Activated CD8-positive, alpha-beta memory T cell treated with anti-CD3 and anti-CD28 coated beads for 36 hours (primary cell): ENCODE results near the gene ANKRD49. TPM values are rescaled to one million over a fixed set of nuclear protein-coding genes. Genes with fewer than 3 reads are reported as not detected.
"Not testable (repeated sequence)": the region's sequence is repeated elsewhere in the genome, so short reads cannot be mapped to it uniquely, and the experiment has no call there.

Experiments
- CTCF ChIA-PET: fragments of 350-600 bp; sonication (Branson Sonifier 250); formaldehyde crosslinking; loops from one replicate; lab custom pipeline; 2021; ENCODE audit warnings: antibody characterized with exemption; lab: Charles Lee
- POLR2A ChIA-PET: fragments of 350-600 bp; sonication (Branson Sonifier 250); formaldehyde crosslinking; loops from one replicate; lab custom pipeline; 2021; ENCODE audit warnings: antibody characterized with exemption; lab: Charles Lee
- total RNA-seq, 2 experiments: library from RNA; stranded (reverse); gene quantifications; one replicate each; pipeline ENCODE4 v1.2.3, GENCODE V29; 2021

Gene ANKRD49
- total RNA-seq, 2 experiments from 2014 or later, result 16.5 to 18.3 TPM

GRCh38 chr11:94501522-94501921, 7.7 kb downstream of the ANKRD49 start:
- CTCF ChIA-PET, result interaction anchor here (1.2 kb wide), 1 partner anchor 8 kb away, joined by 3 read pairs; the partner anchor contains the start of gene MRE11
- POLR2A ChIA-PET, result no interaction called here

GRCh38 chr11:94504689-94505293, 11.0 kb downstream of the ANKRD49 start:
- POLR2A ChIA-PET, result no interaction called here
- CTCF ChIA-PET, result interaction anchor here (1.3 to 1.8 kb wide), 2 partner anchors 12 to 609 kb away, joined by 3 to 4 read pairs; no protein-coding TSS in a partner anchor

DNA sequence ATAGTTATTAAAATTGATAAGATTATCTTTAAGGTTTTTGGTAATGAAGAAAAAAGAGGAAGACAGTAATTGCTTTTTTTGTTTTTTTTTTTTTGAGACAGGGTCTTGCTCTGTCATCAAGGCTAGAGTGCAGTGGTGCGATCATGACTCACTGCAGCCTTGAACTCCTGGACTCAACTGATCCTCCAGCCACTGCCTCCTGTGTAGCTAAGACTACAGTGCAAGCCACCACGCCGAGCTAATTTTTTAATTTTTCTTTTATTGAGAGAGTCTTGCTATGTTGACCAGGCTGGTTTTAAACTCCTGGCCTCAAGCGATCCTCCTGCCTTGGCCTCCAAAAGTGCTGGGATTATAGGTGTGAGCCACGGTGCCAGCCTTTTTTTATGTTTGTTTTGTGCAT, 12.7 kb downstream of the ANKRD49 start:
- POLR2A ChIA-PET, CTCF ChIA-PET: not testable (repeated sequence)

GRCh38 chr11:94507485-94507884, 13.7 kb downstream of the ANKRD49 start:
- ChIA-PET CTCF (interaction anchor here (0.6 kb wide), 1 partner anchor 15 kb away, joined by 3 read pairs; no protein-coding TSS in a partner anchor), POLR2A (no interaction called here)

- POLR2A ChIA-PET, result interaction anchor here (0.6 kb wide), 1 partner anchor 18 kb away, joined by 3 read pairs; no protein-coding TSS in a partner anchor
Observed at GRCh38 chr11:94511932-94512781, 18.4 kb downstream of the ANKRD49 start, which contains the start of gene C11orf97. Gene C11orf97, plus strand, starts transcription at chr11:94512461. Its CDS starts 68 bp downstream, at chr11:94512529.

DNA sequence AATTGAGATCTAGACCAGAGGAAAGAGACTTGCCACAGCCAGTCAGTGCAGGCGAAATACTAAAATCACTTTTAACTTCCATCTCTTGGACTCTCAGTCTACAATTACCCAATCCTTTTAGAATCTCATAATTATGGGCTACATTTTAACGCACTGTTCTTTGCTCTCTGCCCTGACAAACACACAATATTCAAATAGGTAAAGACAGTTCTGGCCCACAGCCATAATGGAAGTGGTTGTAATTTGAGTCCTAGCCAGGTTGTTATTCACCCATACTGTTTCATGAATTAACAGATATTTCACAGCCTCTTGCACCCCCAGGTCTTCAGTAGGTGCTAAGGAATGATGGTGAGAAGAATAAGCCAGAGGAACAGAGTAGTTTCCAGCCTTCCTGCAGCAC, 19.3 kb downstream of the ANKRD49 start:
- CTCF ChIA-PET, result no interaction called here
- POLR2A ChIA-PET, result no interaction called here

More at GRCh38 chr11:94511932-94512781, 18.4 kb downstream of the ANKRD49 start, which contains the start of gene C11orf97:
- CTCF ChIA-PET, result interaction anchor here (0.6 to 1.0 kb wide), 2 partner anchors 8 to 1333 kb away, joined by 3 read pairs; no protein-coding TSS in a partner anchor

DNA sequence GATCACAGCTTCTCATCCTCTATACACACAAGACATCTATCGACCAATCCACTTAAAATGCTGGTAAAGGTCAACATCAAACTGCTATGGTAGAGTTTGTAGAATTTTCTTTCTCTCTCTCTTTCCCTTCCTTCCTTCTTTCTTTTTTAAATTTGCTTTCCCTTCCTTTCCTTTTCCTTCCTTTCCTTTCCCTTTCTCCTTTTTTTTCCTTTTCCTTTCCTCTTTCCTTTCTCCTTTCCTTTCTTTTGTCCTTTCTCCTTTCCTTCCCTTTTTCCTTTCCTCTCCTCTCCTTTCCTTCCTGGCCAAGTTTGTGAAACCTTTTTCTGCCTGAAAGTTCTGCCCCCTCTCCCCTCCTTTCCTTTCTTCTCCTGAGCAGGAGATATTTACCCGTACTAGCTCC, 21.6 kb downstream of the ANKRD49 start:
- CTCF ChIA-PET, result no interaction called here

GRCh38 chr11:94516725-94517124, 22.9 kb downstream of the ANKRD49 start:
- ChIA-PET CTCF (interaction anchor here (1.1 kb wide), 1 partner anchor 12 kb away, joined by 3 read pairs; no protein-coding TSS in a partner anchor), POLR2A (no interaction called here)

More for the DNA sequence above, 21.6 kb downstream of the ANKRD49 start:
- POLR2A ChIA-PET, result no interaction called here

DNA sequence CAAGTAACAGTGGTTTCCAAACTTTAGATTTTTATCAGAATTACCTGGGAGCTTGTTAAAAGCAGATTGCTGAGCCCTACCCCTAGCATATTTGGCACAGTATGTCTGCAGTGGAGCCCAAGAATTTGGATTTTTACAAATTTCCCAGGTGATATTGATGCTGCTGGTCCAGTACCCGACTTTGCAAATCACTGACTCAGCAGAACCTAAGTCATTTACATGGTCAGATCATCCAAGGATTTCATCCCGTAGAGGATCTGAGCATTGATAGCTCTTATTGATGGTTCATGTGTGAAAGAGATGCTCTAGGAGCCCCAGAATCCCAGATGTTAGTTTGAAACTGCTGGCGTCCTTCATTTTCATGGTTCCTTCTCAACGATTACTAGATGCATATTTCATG, 24.5 kb downstream of the ANKRD49 start:
- ChIA-PET POLR2A (no interaction called here), CTCF (no interaction called here)

DNA sequence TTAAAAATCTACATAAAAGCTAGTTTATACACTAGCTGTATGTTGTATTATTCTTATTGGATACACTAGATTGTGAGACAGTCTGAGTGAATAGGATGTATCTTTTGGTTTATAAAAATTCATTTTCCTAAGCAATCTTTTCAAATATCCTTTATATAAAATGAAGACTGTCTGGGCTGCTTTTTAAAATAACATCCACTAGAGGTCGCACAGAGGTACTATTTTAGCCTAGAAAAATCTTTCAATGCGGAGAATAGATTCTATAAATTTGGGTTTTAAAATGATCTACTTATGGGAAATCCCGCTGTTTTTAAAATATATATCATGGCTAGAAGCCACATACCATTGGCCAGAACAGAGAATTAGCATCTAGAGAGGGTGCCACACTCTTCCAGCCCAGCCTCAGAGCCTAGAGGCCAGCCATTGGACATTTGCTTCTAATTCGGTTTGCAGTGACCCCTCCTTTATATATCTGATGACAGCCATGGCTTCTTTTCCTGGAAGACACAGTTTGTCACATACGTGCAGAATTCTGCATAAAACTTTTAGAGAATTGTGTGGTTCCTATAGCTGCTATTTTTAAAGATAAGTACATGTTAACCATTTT, 25.8 kb downstream of the ANKRD49 start:
- CTCF ChIA-PET, result interaction anchor here (0.6 kb wide), 1 partner anchor 205 kb away, joined by 4 read pairs; no protein-coding TSS in a partner anchor
- POLR2A ChIA-PET, result no interaction called here

DNA sequence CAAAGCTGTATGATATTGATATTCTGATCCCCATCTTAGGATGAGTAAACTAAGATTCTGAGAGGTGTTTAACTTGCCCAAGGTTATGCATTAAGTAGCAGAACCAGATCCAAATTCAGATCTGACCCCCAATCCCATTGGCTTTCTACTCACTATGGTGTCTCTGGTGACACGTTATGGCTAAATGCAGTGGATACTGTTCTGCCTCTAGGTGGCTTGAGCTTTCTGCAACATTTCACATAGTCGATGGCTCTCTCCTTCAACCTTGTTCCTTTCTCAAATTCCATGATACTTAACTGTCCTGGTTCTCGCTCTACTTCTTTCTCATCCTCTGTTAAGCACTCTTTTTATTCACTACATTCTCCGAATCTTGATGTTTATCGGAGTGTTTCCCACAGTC, 27.9 kb downstream of the ANKRD49 start:
- CTCF ChIA-PET, result no interaction called here
- POLR2A ChIA-PET, result no interaction called here

DNA sequence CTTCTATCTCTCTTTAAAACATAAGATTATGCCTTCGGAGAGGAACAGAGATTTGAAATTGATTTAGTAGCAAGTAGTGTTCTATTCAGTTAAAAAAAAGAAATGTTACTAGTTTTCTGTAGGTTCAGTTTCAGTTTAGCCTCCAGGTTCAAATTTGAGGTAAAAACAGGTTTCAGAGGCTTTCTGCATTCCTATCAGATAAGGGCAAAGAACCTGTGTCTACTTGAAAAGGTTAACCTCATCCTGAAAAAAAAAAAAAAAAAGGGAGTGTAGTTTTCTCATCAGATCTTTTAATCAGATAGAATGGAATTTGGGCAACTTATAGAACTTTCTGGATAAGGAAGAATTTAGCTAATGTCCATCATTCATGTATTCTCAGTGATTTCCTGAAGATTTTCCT, 30.6 kb downstream of the ANKRD49 start:
- POLR2A ChIA-PET, result no interaction called here
- CTCF ChIA-PET, result interaction anchor here (0.6 kb wide), 1 partner anchor 593 kb away, joined by 4 read pairs; no protein-coding TSS in a partner anchor

DNA sequence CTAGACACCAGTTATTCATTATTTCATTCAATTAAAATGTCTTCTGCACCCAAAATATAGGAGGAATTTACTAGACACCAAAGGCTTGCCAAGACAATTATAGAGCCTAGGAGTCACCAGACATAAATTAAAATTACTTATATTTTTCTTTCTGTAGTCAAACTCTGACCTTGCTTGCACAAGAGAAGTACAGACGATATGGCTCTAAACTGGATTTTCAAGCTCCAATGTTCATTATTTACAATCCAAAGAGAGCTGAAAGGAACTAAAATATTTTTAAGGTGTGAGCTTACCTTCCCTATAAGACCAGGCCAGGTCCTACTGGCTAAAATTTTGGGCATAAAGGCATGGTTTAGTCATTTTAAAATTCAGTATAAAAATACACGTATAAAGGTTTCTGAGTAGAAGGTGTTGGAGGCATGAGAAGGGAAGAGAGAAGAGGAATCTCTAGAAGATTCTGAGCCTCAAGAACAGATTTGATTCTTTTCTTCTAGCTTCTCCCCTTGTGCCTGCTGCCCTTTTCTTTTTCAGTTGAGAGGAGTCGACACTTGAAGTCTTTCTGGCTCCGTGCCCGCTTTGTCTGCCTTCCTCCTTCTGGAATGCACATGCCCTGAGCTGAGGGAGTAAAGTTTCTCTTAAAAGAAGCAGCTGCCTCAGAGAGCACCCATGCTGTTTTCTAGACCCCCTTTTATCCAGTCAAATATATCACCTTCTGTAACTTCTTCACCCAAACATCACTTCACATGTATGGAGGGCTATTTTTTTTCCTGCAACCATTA, 32.0 kb downstream of the ANKRD49 start:
- POLR2A ChIA-PET, result no interaction called here
- CTCF ChIA-PET, result no interaction called here

DNA sequence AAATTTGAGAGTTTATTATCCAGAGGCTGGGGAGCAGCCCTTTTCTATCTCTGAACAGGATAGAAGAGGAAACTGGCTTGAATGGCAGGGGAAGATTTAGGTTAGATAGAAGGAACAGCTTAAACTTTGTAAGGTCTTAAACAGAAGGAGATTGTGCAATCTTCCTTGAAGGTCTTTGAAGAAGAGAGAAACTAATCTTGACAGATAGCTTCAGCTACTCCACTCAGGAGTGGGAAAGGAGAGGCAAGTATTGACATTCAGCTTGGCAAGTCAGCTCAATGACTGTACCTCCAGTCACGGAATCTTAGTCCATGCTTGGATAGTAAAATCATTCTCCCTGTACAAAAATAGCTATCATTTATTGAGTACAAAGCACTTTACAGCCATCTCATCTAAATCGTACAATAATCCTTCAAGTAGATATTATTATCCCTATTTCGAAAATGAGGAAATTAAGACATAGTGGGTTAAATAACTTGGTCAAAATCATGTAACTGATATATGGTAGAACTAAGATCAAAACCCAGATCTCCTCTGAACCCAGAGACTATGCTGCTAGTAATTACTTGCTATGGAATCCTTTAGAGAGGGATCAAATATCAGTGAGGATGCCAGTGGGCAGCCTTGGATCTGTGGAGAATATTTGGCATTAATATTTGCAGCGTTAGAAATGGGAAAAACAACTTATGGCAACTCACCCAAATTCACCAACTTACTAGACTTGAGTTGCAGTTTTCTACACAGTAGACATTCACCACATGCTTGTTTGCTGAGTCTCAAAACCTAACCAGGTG, 33.1 kb downstream of the ANKRD49 start:
- CTCF ChIA-PET, result interaction anchor here (0.7 kb wide), 1 partner anchor 13 kb away, joined by 3 read pairs; no protein-coding TSS in a partner anchor
- POLR2A ChIA-PET, result no interaction called here

DNA sequence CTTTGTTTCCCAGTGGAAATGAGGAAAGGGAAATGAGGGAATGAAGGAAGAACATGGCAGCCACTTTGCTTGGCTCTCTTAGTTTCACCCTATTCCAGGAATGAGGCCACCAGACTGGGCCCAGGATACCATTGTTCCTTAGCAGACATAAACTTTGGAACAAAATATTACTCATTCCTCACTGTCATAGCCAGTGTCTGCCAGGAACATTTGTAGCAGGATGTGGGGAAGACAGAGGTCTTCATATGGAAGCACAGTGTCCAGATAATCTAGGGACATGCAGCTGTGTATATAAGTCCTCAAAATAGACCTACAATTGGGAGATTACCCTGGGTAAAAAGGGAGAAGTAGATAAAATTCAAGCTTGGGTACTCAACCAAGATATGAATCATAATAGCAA, 34.8 kb downstream of the ANKRD49 start:
- POLR2A ChIA-PET, result no interaction called here
- CTCF ChIA-PET, result no interaction called here

DNA sequence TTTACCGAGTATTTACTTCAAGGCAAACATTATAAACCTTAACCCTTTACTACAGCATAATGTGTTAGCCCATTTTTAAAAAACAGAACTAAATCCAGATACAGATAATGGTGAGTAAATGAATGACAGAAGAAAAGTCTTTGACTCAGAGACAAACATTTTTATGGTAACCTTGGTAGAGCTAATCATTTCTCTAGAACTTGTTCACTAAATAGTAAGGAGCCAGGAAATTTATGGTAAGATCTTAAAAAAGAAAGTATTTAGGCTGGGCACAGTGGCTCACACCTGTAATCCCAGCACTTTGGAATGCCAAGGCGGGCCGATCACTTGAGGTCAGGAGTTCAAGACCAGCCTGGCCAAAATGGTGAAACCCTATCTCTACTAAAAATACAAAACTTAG, 38.4 kb downstream of the ANKRD49 start:
- CTCF ChIA-PET, result no interaction called here

DNA sequence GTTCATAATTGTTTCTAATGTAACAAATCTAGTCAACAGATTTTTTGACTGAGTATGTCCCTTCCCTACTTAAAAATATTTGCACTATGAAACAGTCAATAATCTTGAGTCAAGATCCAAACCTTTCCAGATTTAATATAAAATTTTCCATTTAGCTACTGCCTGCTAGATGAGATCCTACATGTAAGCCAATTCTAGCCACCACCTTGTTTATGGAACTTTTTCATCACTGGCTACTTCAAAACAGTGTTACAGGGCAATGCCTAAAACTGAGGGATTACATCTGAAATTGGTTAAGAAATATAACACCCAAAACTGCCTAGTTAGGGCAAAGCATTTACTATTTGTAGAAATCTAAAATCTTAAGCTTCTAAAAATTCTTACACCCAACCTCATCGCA, 39.4 kb downstream of the ANKRD49 start:
- ChIA-PET POLR2A (no interaction called here), CTCF (no interaction called here)

More for the DNA sequence above, 38.4 kb downstream of the ANKRD49 start:
- POLR2A ChIA-PET, result no interaction called here
